Neural progenitor cell (in vitro differentiated cells): ENCODE results near the gene CHTF8. TPM values are rescaled to one million over a fixed set of nuclear protein-coding genes. Genes with fewer than 3 reads are reported as not detected.
A peak's percentile ranks its signal among the peaks of the same experiment; 100 is the strongest.
"Not testable (repeated sequence)": the region's sequence is repeated elsewhere in the genome, so short reads cannot be mapped to it uniquely, and the experiment has no call there.

Experiments
- DNase-seq: peaks from one replicate; pipeline ENCODE4 v3.0.0-alpha.2; 2016; ENCODE audit warnings: low spot score
- H2AFZ ChIP-seq: fragments of 200-600 bp; sonication (generic); replicated peaks from 2 replicates; pipeline ENCODE4 v1.6.1; 2016; ENCODE audit warnings: antibody characterized with exemption
- H3F3A ChIP-seq: fragments of 200-600 bp; sonication (generic); 2 replicates; pipeline ENCODE4 v1.6.1; 2016; ENCODE audit warnings: antibody characterized with exemption, low read depth
- H3K27ac ChIP-seq: fragments of 200-600 bp; sonication (generic); 2 replicates; pipeline ENCODE4 v1.5.1; 2016; ENCODE audit warnings: mild to moderate bottlenecking
- H3K27me3 ChIP-seq: fragments of 200-600 bp; sonication (generic); 2 replicates; pipeline ENCODE4 v1.6.1; 2016; ENCODE audit warnings: mild to moderate bottlenecking, moderate library complexity
- H3K36me3 ChIP-seq: fragments of 200-600 bp; sonication (generic); 2 replicates; pipeline ENCODE4 v1.5.1; 2016
- H3K4me1 ChIP-seq: fragments of 200-600 bp; sonication (generic); 2 replicates; pipeline ENCODE4 v1.6.1; 2016; ENCODE audit warnings: mixed run types
- H3K4me2 ChIP-seq: fragments of 200-600 bp; sonication (generic); 2 replicates; pipeline ENCODE4 v1.6.1; 2016
- H3K4me3 ChIP-seq: fragments of 200-600 bp; sonication (generic); 2 replicates; pipeline ENCODE4 v1.5.1; 2016
- H3K79me2 ChIP-seq: fragments of 200-600 bp; sonication (generic); 2 replicates; pipeline ENCODE4 v1.6.1; 2016; ENCODE audit warnings: low read depth
- H3K9ac ChIP-seq: fragments of 200-600 bp; sonication (generic); 2 replicates; pipeline ENCODE4 v1.6.1; 2016
- H3K9me3 ChIP-seq: fragments of 200-600 bp; sonication (generic); 2 replicates; pipeline ENCODE4 v1.5.1; 2016; ENCODE audit warnings: low read depth
- H4K20me1 ChIP-seq: fragments of 200-600 bp; sonication (generic); 2 replicates; pipeline ENCODE4 v1.6.1; 2016; ENCODE audit warnings: low read depth
- H3K27ac Mint-ChIP-seq: 3 replicates; pipeline ENCODE4 v1.8.0; 2021; ENCODE audit warnings: mixed read lengths
- H3K27me3 Mint-ChIP-seq: 2 replicates; pipeline ENCODE4 v1.8.0; 2022; ENCODE audit warnings: low read depth, mild to moderate bottlenecking, inconsistent platforms, moderate library complexity, mixed read lengths; ENCODE audit not compliant: insufficient read depth
- H3K36me3 Mint-ChIP-seq: 3 replicates; pipeline ENCODE4 v1.8.0; 2021; ENCODE audit warnings: mixed read lengths
- H3K4me1 Mint-ChIP-seq: 3 replicates; pipeline ENCODE4 v1.8.0; 2021; ENCODE audit warnings: mixed read lengths
- H3K4me3 Mint-ChIP-seq: 3 replicates; pipeline ENCODE4 v1.8.0; 2021; ENCODE audit warnings: mild to moderate bottlenecking, moderate library complexity, mixed read lengths
- H3K9me3 Mint-ChIP-seq: 3 replicates; pipeline ENCODE4 v1.8.0; 2020; ENCODE audit warnings: mixed read lengths
- EZH2 ChIP-seq: fragments of 200-600 bp; sonication (generic); IDR thresholded peaks from 2 replicates; pipeline ENCODE4 v1.6.1; 2017; ENCODE audit warnings: antibody characterized with exemption, mild to moderate bottlenecking, moderate library complexity
- EZH2phosphoT487 ChIP-seq: fragments of 200-600 bp; sonication (generic); IDR thresholded peaks from 2 replicates; pipeline ENCODE4 v1.6.1; 2017; ENCODE audit warnings: antibody characterized with exemption
- total RNA-seq: library from RNA; depleted of rRNA; stranded (reverse); fragments of >200 nt; gene quantifications from 2 replicates; pipeline ENCODE4 v1.2.3, GENCODE V29; 2015; ENCODE audit warnings: low replicate concordance
- TF ChIP-seq, protein P1 (sequence below): fragments of 200-600 bp; sonication (generic); IDR thresholded peaks from 2 replicates; pipeline ENCODE4 v1.5.1; 2017; ENCODE audit warnings: antibody characterized with exemption, mild to moderate bottlenecking

Gene CHTF8
- total RNA-seq, 1 donor from 2014 or later = 99.8 TPM

DNA sequence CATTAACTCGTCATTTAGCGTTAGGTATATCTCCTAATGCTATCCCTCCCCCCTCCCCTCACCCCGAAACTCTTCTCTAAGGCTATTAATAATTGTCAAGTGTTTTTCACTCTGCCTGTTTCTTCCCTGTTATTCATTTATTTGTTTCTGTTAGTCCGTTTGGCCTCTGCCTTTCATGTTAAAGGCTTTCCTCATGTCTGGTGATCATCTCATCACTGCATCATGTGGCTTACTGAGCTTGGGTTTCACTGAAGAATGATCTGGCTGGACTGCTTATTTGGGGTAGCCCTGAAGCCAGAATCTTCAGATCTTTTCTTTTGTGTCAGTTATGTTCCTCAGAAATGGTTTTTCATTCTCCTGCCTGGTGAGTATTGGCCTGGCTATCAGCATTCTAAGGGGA, 9.5 kb upstream of the CHTF8 start:
- Histone ChIP-seq H3K79me2 (peaks cover 9% of the 10 kb centered on the region), H4K20me1 (peaks cover 4% of the 10 kb centered on the region), H3K36me3 (peaks cover 4% of the 10 kb centered on the region), H3K4me2 (no peak overlapping the region), H3K9ac (no peak overlapping the region), H2AFZ (no peak overlapping the region), H3K4me1 (no peaks in the 10 kb centered on the region), H3K9me3 (no peaks in the 10 kb centered on the region), H3K27ac (no peak overlapping the region), H3K27me3 (no peaks in the 10 kb centered on the region), H3F3A (peaks cover 2% of the 10 kb centered on the region), H3K4me3 (no peak overlapping the region)
- Mint-ChIP-seq H3K27me3 (no peaks in the 10 kb centered on the region), H3K4me1 (no peaks in the 10 kb centered on the region), H3K27ac (no peak overlapping the region), H3K9me3 (no peaks in the 10 kb centered on the region), H3K4me3 (no peak overlapping the region), H3K36me3 (peaks cover 38% of the 10 kb centered on the region)
- TF ChIP-seq EZH2 (no peak), EZH2phosphoT487 (no peak)
- TF ChIP-seq, protein P1, sequence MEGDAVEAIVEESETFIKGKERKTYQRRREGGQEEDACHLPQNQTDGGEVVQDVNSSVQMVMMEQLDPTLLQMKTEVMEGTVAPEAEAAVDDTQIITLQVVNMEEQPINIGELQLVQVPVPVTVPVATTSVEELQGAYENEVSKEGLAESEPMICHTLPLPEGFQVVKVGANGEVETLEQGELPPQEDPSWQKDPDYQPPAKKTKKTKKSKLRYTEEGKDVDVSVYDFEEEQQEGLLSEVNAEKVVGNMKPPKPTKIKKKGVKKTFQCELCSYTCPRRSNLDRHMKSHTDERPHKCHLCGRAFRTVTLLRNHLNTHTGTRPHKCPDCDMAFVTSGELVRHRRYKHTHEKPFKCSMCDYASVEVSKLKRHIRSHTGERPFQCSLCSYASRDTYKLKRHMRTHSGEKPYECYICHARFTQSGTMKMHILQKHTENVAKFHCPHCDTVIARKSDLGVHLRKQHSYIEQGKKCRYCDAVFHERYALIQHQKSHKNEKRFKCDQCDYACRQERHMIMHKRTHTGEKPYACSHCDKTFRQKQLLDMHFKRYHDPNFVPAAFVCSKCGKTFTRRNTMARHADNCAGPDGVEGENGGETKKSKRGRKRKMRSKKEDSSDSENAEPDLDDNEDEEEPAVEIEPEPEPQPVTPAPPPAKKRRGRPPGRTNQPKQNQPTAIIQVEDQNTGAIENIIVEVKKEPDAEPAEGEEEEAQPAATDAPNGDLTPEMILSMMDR = no peak
- DNase-seq = no peak

DNA sequence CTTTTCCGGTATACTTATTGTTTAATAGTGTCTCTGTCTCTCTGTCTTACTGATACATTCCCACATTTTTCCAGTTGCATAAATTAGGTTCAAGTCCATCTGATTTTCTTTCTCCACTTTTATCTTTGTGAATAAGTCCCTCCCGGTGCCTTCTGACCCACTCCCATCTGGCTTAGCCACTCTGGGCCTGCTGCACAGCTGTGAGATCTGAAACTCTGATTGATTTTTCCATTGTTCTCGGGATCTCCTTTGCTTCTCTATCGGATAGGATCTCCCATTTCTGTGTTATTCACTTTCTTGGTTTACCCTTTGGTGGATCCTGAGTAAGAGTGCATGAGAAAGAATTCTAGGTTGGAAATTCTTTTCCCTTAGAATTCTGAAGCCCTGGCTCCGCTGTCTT, 8.6 kb upstream of the CHTF8 start:
- Mint-ChIP-seq H3K36me3 (peaks cover 39% of the 10 kb centered on the region), H3K9me3 (no peaks in the 10 kb centered on the region), H3K4me1 (no peaks in the 10 kb centered on the region), H3K27me3 (no peaks in the 10 kb centered on the region), H3K27ac (peak overlapping the region; percentile 72), H3K4me3 (no peak overlapping the region)
- no peak for TF ChIP-seq EZH2
- TF ChIP-seq, protein P1 = no peak
- TF ChIP-seq EZH2phosphoT487 = no peak
- Histone ChIP-seq H3K27ac (no peak overlapping the region), H4K20me1 (peaks cover 4% of the 10 kb centered on the region), H3K4me1 (no peaks in the 10 kb centered on the region), H3K79me2 (peaks cover 18% of the 10 kb centered on the region), H3K36me3 (peaks cover 4% of the 10 kb centered on the region), H3F3A (peaks cover 2% of the 10 kb centered on the region), H3K27me3 (no peaks in the 10 kb centered on the region), H3K4me3 (no peak overlapping the region), H3K4me2 (no peak overlapping the region), H3K9ac (no peak overlapping the region), H2AFZ (no peak overlapping the region), H3K9me3 (no peaks in the 10 kb centered on the region)
- no peak for DNase-seq

DNA sequence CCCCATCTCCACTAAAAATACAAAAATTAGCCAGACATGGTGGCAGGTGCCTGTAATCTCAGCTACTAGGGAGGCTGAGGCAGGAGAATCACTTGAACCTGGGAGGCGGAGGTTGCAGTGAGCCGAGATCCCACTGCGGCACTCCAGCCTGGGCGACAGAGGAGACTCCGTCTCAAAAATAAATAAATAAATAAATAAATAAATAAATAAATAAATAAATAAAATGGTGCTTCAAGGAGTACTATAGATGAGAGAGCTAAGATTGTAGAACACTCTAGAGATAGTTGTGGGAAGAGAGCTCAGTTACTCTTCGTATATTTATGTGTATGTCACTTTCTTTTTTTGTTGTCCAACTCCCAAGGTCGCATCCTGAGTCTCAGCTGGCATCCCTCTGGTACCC, 7.1 kb upstream of the CHTF8 start:
- H2AFZ ChIP-seq, H3K4me1 ChIP-seq, H3K9ac ChIP-seq, H3K4me3 ChIP-seq, H3K27me3 ChIP-seq, H3K36me3 ChIP-seq, DNase-seq, H3K4me1 Mint-ChIP-seq, H3F3A ChIP-seq, H3K9me3 ChIP-seq, H4K20me1 ChIP-seq, H3K9me3 Mint-ChIP-seq, H3K27me3 Mint-ChIP-seq, H3K4me2 ChIP-seq, H3K4me3 Mint-ChIP-seq, H3K27ac ChIP-seq, H3K27ac Mint-ChIP-seq: not testable (repeated sequence)
- H3K36me3 Mint-ChIP-seq = peaks cover 37% of the 10 kb centered on the region
- H3K79me2 ChIP-seq = peaks cover 34% of the 10 kb centered on the region

DNA sequence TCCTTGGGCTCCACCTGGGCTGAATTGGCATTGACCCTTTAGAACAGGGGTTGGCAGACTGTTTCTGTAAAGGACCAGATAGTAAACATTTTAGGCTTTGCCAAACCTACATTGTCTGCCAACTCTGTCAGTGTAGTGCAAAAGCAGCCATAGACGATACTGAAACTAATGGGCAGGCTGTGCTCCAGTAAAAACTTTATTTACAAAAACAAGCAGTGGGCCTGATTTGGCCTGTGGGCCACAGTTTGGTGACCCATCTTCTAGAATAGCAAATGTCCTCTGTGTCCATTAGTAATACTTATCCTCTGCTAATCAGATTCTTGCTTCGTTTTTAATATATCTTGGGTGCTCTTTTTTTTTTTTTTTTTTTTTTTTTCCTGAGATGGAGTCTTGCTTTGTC, 6.2 kb upstream of the CHTF8 start:
- Histone ChIP-seq H3K4me2 (no peak overlapping the region), H3K9me3 (no peaks in the 10 kb centered on the region), H3K27me3 (no peaks in the 10 kb centered on the region), H4K20me1 (peaks cover 14% of the 10 kb centered on the region), H3K36me3 (peaks cover 4% of the 10 kb centered on the region), H3F3A (peaks cover 2% of the 10 kb centered on the region), H3K4me1 (peaks cover 3% of the 10 kb centered on the region), H3K27ac (no peak overlapping the region), H3K4me3 (no peak overlapping the region), H2AFZ (no peak overlapping the region), H3K9ac (no peak overlapping the region), H3K79me2 (peaks cover 42% of the 10 kb centered on the region)
- Mint-ChIP-seq H3K4me1 (peaks cover 7% of the 10 kb centered on the region), H3K4me3 (no peak overlapping the region), H3K27ac (no peak overlapping the region), H3K27me3 (no peaks in the 10 kb centered on the region), H3K36me3 (peaks cover 34% of the 10 kb centered on the region), H3K9me3 (no peaks in the 10 kb centered on the region)
- no peak for DNase-seq
- TF ChIP-seq EZH2 = no peak
- TF ChIP-seq, protein P1 = no peak
- no peak for TF ChIP-seq EZH2phosphoT487
